Peyer's patch (tissue), 4 donors: ENCODE results near the gene ATG5.

Experiments used
- CTCF ChIP-seq, 6 experiments: fragments of 450-650 bp in 4 of 6; fragments of 200-600 bp in 2 of 6; sonication (generic) in 1 of 6; IDR thresholded peaks; one replicate each; pipeline ENCODE4 v1.5.1; 2017 to 2019; ENCODE audit warnings: antibody characterized with exemption in 6 of 6, mild to moderate bottlenecking in 3 of 6, moderate library complexity in 1 of 6
- POLR2A ChIP-seq, 2 donors: fragments of 450-650 bp; IDR thresholded peaks; one replicate each; pipeline ENCODE4 v1.5.1; 2017; ENCODE audit warnings: antibody characterized with exemption in 2 of 2, mild to moderate bottlenecking in 2 of 2, moderate library complexity in 2 of 2

GRCh38 chr6:106243261-106243660, 82.3 kb downstream of the ATG5 start:
- TF ChIP-seq CTCF (IDR thresholded peaks at IDR 0.05) (no peak), POLR2A (IDR thresholded peaks at IDR 0.05) (no peak)
